GM18502 (cell line): ENCODE results near the gene CA4.
"Not testable (repeated sequence)": the region's sequence is repeated elsewhere in the genome, so short reads cannot be mapped to it uniquely, and the experiment has no call there.

Experiments used
- ATAC-seq: cut with Tn5 transposase; IDR thresholded peaks from one replicate; pipeline ENCODE4 v1.9.1; 2021; ENCODE audit warnings: mild to moderate bottlenecking; ENCODE audit not compliant: unreplicated experiment, poor library complexity

CA4 gene

DNA sequence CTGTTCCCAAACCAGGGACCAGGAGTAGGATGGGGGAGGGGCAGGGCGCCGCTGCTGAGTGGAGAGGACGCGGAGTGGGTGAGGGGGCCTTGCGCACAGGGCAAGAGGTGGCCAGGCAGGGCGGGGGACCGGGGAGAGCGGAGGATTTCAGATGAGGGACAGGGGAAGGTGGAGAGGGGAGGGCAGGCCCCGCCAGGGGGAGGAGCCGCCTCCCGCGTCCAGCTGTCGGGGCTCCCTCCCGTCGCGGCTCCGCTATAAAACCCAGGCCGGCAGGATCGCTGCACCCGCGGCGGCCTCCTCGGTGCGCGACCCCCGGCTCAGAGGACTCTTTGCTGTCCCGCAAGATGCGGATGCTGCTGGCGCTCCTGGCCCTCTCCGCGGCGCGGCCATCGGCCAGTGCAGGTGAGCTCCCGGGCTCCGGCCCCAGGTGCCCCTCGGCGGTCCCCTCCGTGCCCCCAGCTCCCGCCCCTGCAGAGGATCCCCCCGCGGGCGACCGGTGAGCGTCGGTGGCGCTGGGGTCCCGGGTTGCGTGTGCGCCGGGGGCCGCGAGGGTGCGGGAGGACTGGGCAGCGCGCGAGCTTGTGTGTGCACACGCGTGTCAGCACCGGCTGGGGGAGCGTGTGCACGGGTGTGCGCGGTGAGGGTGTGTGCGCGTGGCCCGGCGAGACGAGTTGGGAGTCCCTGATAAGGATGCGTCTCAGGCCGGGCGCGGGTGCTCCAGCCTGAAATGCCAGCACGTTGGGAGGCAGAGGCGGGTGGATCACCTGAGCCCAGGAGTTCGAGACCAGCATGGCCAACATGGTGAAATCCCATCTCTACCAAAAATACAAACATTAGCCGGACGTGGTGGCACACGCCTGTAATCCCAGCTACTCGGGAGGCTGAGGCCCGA is at the start of gene CA4:
TSS of gene CA4 (plus strand) at position 283 of the 892 bp plus-strand sequence. CDS start at position 345, 62 bp downstream.
- no peak for ATAC-seq

DNA sequence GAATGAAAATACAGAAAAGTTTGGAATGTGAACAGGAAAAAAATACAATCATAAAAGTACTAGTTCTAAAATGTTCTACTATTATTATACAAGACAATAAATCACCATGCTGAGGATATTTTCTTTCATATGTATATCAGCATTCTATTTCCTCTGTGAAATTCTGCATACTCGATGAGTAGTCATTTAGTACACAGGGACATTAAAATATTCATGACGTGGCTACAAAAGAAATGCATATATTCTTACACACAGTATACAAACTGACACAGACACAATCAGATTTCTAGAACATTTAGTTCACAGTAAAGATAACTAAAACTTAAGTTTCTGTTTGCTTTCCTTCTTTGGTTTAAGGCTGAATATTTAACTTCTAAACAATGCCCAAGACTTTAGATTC is 49.2 kb upstream of the CA4 start:
- not testable (repeated sequence) for ATAC-seq

DNA sequence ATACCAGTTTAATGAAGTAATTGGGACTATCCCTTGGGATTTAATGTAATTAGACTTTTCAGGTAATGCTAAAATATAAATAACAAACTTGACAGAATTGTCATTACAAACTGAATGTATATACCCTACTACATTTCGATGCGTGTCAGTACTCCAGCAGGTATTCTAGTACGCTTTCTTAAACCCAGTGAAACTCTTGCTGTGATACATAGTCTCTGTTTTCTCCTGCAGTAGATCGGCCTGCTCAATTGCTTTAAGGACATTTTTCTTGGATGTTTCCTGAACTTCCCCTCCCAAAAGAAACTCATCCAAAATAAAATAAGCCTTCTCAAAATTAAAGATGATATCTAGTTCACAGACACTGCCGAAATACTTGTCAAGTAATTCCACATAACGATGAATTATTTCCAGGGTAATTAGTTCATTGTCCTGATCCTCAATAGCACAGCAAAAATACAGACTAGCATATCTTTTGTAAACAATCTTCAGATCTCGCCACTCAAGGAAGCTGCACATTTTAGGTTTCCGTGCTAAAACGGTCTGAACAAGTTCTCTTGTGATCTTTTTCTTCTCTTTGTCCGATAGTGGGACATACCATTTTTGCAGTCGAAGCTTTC is 47.6 kb upstream of the CA4 start:
- ATAC-seq: not testable (repeated sequence)

DNA sequence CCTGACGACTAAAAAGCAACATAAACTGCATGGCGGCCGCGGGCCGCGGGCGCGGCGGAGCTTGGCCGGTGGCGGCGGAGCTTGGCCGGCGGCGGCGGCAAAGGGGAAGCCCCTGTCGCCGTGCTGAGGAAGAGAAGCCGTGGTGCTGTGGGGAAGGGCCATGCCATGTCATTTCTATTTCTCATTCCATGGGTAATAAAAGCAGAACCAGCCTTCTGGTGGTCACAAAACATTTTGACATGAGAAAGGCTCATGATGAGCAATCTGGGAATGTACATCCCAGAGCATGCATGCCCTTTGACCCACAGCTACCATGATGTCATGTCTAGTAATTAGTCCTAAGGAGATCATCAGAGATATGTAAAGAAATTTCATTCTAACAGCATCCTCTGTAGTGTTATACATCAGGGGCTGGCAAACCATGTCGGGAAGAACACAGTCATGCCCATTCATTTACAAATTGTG is 47.1 kb upstream of the CA4 start:
- ATAC-seq: no peak

DNA sequence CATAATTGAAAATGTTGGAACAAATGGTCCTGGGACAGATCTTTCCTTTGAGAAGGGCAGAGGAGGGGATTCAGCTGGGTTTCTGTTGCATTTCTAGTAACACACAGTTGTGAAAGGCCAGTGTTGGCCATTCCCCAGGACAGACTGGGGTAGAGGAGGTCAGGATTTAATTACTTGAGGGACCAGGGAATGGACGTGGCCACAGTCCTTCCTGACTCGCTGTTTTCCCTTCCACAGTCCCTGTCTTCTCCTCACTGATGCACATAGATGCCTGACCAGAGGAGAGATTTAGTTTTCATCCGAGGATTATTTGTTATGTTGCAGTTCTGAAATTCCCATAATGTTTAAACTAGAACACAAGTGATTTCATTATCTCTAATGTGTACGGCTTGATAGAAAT is 45.8 kb upstream of the CA4 start:
- no peak for ATAC-seq

DNA sequence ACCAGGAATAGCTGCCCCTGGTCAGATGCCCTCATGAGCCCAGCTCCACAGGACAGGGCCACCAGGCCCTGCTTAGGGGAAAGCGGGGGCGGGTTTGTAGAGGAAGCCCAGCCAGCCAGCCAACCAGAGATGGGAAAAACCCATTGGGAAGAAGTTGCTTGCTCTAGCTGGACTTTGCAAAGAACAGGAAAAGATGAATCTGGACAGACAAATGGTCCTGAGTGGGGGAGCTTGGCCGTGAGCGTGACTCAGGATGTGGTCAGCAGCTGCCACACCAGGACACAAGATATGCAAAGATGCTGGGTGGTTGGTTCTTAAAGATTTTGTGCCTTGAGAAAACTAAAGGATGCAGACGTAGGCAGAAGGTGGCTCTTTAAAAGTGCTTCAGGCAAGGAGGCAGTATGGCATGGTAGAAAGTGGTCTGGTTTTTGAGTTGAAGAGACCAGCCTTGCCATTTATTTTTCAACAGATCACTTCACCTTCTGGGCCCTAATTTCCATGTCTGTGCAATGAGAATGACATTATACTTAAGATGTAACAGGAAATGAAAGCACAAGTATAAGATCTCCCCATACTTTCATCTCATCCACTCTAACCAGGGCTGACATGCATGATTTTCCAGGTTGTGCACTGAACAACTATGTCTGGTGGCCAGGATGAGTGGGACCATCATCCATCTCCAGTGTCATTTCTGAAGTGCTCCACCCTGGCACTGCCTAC is 43.3 kb upstream of the CA4 start:
- no peak for ATAC-seq

DNA sequence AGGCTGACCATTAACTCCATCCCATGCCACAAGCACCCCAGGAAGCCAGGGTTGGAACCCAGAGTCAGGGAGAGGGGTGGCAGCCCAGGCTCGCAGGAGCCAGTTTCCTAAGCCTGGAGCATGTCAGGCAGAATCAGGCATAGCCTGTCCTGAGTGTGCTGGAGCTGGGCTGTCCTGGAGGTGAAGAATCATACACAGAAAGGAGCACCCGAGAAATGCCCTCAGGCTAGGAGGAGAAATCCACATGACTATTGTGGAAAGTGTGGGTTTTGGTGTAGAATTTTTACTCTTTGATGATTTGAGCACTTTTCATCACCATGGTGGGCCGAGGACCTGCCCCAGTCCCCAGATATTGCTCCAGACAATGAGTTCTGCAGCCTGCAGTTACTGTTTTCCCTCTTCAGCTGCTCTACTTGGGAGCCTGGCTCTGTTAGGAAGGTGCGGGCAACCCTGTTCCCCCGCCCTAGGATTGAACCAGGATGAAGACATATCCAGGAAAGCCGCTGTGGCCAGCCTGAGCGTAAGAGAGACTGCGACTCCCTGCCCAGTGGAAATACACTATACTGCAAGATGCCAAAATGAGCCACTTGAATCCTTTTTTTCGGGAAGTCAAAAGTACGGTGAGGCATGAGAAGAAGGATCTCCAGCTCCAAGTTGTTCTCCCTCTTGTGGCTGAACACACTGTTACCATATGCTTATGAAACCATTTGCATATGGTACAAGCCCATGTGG is 42.1 kb upstream of the CA4 start:
- ATAC-seq: no peak

DNA sequence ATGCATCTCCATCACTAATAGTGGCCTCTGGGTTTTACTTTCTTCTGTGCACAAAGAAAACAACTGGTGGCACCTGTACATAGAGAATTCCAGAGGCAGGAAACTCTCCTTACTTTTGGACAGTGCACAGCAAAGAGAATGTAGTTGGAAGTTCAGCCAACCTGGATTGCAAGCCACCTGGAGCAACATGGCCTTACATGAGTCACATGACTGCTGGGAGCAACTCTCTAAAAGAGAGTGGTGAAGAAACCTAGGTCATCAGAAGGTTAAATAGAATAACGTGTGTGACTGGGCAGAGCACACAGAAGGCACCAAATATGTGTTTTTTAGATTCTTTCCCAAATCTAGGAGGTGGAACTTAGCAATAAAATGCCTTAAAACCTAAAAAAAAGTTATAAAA is 41.5 kb upstream of the CA4 start:
- ATAC-seq: not testable (repeated sequence)

DNA sequence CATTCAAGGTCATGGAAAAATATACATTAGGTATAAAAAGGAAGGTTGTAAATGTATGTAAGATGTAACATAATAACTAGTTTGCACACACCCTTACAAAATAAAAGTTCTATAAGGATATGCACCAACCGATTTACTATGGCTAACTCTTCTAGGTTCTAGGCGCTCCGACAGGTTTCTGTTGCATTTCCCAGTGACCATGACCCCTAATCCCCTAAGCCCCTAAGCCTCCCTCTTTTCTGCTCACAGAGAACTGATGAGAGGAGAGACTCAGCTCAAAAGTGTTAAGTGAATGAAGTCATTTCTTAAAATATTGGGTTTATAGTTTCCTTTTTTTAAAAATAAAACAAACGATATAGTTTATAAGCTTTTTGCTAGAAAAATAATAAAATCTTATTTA is 41.1 kb upstream of the CA4 start:
- no peak for ATAC-seq

DNA sequence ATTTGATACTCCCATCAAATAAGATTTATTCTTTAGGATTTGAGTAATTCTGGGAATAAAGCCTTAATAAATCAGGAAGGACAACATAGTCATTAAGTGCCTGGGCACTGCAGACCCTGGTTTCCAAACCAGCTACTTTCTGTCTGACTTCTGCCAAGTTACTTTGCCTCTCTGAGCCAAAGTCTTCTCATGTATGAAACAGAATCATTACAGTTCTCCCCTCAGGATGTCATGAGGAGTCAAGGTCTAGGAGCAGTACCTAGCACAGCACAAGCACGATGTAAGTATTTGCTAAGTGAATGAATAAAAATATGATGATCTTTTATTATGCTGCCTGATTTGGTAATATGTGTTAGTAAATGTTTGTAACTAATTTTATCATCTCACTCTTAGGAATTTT is 40.6 kb upstream of the CA4 start:
- ATAC-seq: no peak

DNA sequence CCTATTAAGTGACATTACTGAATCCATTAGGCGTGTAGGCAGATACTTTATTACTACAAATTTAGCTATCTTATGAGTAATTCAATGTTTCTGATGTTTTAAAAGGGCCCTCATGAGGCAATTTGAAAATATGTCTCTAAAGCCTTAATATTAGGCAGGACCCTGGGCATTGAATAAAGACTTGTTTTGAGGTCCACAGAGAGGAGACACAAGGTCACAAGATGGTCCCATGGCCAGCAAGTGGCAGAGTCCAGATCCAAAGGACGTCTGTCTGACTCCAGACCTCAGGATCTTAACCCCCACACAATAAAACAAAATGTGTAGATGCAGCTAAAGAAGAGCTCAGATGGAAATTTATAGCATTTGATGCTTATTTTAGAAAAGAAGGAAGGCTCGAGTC is 39.2 kb upstream of the CA4 start:
- ATAC-seq: no peak

DNA sequence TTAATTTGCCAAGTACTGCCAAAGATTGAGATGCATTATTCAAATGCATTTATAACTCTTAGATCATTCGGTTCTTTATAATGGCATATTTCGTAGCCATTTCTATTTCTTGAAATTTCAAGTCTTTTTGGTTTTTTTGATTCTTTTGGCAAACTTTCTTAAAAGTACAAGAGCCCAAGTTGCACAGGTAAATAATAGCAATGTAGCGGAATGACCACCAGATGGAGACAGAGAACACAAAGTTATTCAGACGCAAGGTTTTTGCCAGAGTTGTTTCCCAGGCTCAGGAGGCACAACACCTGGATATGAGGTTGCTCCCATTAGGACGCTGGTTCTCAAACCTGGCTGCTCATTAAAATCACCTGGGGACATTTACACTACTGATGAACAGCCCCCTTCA is 38.1 kb upstream of the CA4 start:
- not testable (repeated sequence) for ATAC-seq

DNA sequence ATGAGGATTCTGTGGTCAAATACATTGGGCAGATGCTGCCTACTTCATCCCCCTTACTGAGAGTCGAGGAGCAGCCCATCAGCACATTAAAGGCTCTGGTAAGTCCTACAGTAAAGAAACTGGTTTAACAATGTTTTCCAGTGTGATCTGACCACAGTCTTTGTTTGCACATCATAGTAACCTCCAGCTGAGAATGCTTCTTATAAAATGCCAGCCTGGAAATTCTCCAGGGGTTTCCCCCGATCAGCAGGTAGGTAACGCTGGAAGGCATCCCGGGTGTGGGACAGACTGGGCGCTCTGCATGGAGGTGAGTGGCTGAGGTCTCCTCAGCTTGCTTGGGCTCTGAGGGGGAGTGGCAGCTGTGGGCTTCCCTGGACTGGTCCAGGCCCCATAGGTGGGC is 34.4 kb upstream of the CA4 start:
- ATAC-seq: not testable (repeated sequence)

DNA sequence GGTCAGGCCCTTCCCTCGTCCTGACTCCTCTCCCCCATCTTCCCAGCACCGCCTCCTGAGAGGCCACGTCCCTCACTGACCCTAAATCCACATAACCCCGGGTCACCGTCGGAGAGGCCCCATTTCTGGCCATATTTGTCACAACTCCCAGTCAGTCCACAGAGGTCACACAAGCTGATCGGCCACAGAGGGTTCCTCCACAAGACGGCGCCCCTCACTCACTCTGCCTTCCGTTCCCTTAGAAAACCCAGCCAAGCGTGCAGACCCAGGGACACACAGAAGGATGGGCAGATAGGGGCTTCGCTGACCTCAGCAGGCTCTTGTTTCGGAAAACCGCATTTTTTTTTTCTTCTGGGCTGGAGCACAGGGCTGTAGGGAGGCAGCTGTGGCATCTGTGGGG is 33.6 kb upstream of the CA4 start:
- ATAC-seq: not testable (repeated sequence)

DNA sequence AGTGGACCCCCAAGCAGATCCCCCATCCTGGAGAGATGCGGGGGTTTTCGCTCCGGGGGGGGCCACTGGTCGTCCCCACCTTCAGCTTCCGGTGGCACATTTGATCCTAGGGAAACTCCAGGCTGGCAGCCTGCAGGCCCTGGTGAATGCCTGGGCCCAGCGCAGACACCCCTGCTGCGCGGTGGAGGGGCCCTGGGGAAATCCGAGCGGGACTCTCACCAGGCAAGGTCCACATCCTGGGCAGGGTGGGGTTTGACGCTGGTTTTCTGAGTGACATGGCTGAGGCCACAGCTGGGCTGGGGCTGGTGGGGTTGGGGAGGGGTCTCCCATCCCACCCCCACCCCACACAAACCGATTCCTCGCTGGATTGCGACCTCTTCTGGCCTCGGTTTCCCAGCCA is 30.6 kb upstream of the CA4 start:
- ATAC-seq: not testable (repeated sequence)

DNA sequence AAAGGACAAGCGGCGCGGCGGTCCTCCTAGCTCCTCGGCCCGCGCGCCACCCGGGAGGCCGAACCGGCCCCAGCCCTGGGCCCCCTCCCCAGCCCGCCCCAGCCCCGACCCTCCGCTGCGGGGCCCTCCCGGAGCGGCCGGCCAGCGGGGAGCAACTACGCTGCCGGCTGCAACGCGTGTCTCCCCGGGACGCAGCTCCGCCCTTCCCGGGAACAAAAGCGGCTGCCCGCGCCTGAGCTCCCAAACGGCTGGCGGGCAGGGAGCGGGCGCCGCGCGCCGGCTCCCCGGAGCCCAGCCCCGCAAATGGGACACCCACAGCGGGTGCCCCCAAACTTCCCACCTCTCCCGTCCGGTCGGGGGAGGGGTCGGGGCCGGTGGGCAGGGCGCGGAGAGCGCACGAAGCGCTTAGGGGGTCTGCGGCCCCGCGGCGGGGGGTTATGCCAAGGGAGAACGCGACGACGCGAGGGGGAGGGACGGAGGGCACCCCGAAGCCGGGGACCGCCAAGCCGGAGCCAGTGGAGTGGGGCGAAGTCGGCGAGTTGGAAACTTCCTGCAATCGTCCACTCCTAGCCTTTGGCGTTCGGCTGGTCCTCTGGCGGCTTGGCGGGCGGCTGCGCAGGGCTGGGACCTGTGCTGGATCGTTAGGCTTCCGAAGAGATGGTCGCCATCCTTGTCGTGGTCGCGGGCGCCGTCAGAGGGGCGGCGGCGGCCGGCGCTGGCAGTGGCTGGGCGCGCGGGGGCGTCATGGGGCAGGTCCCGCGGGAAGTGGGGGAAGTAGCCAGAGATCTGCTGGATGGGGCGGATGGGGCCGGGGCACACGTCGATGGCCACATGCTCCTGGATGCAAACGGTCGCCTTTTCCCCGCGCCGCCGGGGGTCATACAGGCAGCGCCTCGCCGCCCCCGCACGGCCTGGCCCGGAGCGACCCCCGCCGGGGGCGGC is 29.7 kb upstream of the CA4 start:
- ATAC-seq: not testable (repeated sequence)

DNA sequence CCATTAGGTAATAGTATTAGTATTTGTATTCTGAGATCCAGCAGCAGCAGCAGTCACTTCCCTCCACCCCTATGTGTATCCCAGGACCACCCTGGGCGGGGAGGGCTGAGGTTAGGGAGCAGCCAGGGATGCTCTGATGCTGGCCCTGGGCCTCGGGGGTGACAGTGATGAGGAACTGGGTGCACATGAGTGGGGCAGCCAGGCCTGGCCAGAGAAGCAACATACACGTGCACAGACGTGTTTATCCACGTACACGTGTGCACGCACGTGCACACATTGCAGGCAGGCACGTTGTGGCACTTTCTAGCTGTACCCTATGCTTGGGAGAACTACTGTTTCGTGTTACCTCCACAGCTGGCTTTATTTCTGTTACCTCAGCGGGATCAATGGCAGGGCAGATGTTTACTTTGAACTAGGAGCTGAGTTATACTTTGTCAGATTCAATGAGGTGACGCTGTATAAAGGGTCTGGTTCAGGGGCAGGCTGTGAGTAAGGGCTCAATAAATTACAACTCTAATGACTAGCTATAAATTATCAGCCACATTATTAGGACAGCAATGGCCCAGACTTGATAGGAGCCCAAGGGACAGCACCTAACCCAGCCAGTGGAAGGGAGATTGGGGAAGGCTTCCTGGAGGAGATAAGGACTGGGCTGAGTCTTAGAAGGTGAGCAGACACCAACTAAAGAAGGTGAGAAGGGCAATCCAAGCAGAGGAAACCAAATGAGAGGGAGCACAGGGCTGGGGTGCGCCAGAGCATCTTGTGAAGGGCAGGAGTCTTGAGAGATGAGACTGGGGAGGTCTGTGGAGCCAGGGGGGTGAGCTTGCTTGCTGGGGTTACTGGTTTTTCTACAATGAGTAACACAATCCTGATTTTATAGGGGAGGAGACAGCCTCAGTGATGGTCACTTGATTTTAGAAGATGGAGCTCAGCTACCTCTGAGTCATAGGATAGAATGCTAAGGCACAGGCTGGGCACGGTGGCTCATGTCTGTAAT is 22.4 kb upstream of the CA4 start:
- ATAC-seq: no peak
